Smooth muscle cell (in vitro differentiated cells): Measurements from ENCODE around the gene KLHDC8A. TPM values are rescaled to one million over a fixed set of nuclear protein-coding genes. Genes with fewer than 3 reads are reported as not detected.
"Not testable (repeated sequence)": the region's sequence is repeated elsewhere in the genome, so short reads cannot be mapped to it uniquely, and the experiment has no call there.

Source experiments
- DNase-seq: peaks from one replicate; lab custom pipeline; 2025; ENCODE audit not compliant: unreplicated experiment; lab: John Stamatoyannopoulos, UW
- H2AFZ ChIP-seq: fragments of 200-600 bp; sonication (generic); 2 replicates; pipeline ENCODE4 v1.6.0; 2016; ENCODE audit warnings: antibody characterized with exemption, low read depth, mild to moderate bottlenecking
- H3F3A ChIP-seq: fragments of 200-600 bp; sonication (generic); 2 replicates; pipeline ENCODE4 v1.6.0; 2017; ENCODE audit warnings: antibody characterized with exemption, low read depth
- H3K27ac ChIP-seq: fragments of 200-600 bp; sonication (generic); 2 replicates; pipeline ENCODE4 v1.5.1; 2016; ENCODE audit warnings: low read depth, mild to moderate bottlenecking
- H3K27me3 ChIP-seq: fragments of 200-600 bp; sonication (generic); 2 replicates; pipeline ENCODE4 v1.6.1; 2016; ENCODE audit warnings: low read depth, mild to moderate bottlenecking
- H3K36me3 ChIP-seq: fragments of 200-600 bp; sonication (generic); 2 replicates; pipeline ENCODE4 v1.5.1; 2016; ENCODE audit warnings: low read depth
- H3K4me1 ChIP-seq: fragments of 200-600 bp; sonication (generic); 2 replicates; pipeline ENCODE4 v1.5.1; 2016; ENCODE audit warnings: low read depth
- H3K4me2 ChIP-seq: fragments of 200-600 bp; sonication (generic); 2 replicates; pipeline ENCODE4 v1.6.0; 2016; ENCODE audit warnings: mild to moderate bottlenecking
- H3K4me3 ChIP-seq: fragments of 200-600 bp; sonication (generic); 2 replicates; pipeline ENCODE4 v1.5.1; 2016; ENCODE audit warnings: mild to moderate bottlenecking
- H3K79me2 ChIP-seq: fragments of 200-600 bp; sonication (generic); 2 replicates; pipeline ENCODE4 v1.6.0; 2016; ENCODE audit warnings: low read depth, mild to moderate bottlenecking
- H3K9ac ChIP-seq: fragments of 200-600 bp; sonication (generic); 2 replicates; pipeline ENCODE4 v1.6.0; 2016; ENCODE audit warnings: low read depth
- H3K9me3 ChIP-seq: fragments of 200-600 bp; sonication (generic); replicated peaks from 2 replicates; pipeline ENCODE4 v1.5.1; 2016; ENCODE audit warnings: low read depth
- H4K20me1 ChIP-seq: fragments of 200-600 bp; sonication (generic); 2 replicates; pipeline ENCODE4 v1.6.0; 2016; ENCODE audit warnings: low read depth
- CTCF ChIP-seq: fragments of 200-600 bp; sonication (generic); IDR thresholded peaks from 2 replicates; pipeline ENCODE4 v1.5.1; 2017; ENCODE audit warnings: borderline replicate concordance, mild to moderate bottlenecking, antibody characterized with exemption; ENCODE audit not compliant: insufficient read depth, poor library complexity, severe bottlenecking
- WGBS: methylation state at CpG from one replicate; pipeline ENCODE4 v1.1.7; 2016; ENCODE audit warnings: low lambda C conversion rate; 5-methylcytosine and 5-hydroxymethylcytosine counted together
- polyA plus RNA-seq: library from polyadenylated mRNA; unstranded; fragments of >200 nt; fragmentation: Nextera tagmentation; extraction: Ambion mirVana; gene quantifications from 2 replicates; pipeline ENCODE4 v1.2.1, GENCODE V29; 2016
- total RNA-seq: library from RNA; depleted of rRNA; stranded (reverse); fragments of >200 nt; gene quantifications from 2 replicates; pipeline ENCODE4 v1.2.3, GENCODE V29; 2014

The KLHDC8A gene
- total RNA-seq, result 0.54 TPM in 1 of 2 replicates, not detected in the other
- 0.33 and 0.84 TPM in 2 replicates for polyA plus RNA-seq

- Histone ChIP-seq H2AFZ (no peak within 1 kb of the TSS), H4K20me1 (no peaks in the 10 kb centered on the region), H3K27me3 (no peaks in the 10 kb centered on the region), H3K79me2 (no peaks in the 10 kb centered on the region), H3F3A (no peaks in the 10 kb centered on the region), H3K36me3 (no peaks in the 10 kb centered on the region), H3K27ac (no peak within 1 kb of the TSS), H3K4me3 (no peak within 1 kb of the TSS), H3K4me1 (peaks cover 39% of the 10 kb centered on the region), H3K4me2 (no peak within 1 kb of the TSS), H3K9me3 (no peaks in the 10 kb centered on the region), H3K9ac (no peak within 1 kb of the TSS)
- 63% methylated on average over 20 of the region's 20 CpGs for WGBS
- TF ChIP-seq CTCF, result no peak
- no peak for DNase-seq
Observed at GRCh38 chr1:205356440-205357139, at the start of gene KLHDC8A. KLHDC8A (minus strand) TSS chr1:205356922; CDS start chr1:205343604, 13,318 bp downstream.

- 85% methylated on average over 7 of the region's 12 CpGs for WGBS
- H3K4me3 ChIP-seq, DNase-seq, H3K27ac ChIP-seq, H2AFZ ChIP-seq, H3K27me3 ChIP-seq, H3K4me1 ChIP-seq, H4K20me1 ChIP-seq, H3K36me3 ChIP-seq, H3K9ac ChIP-seq, H3K4me2 ChIP-seq, H3F3A ChIP-seq, H3K79me2 ChIP-seq, H3K9me3 ChIP-seq: not testable (repeated sequence)
Observed at GRCh38 chr1:205406252-205406651, 49.5 kb upstream of the KLHDC8A start.

GRCh38 chr1:205404484-205404883 is 47.8 kb upstream of the KLHDC8A start:
- not testable (repeated sequence) for H3K4me2 ChIP-seq, H3F3A ChIP-seq, H3K9ac ChIP-seq, H4K20me1 ChIP-seq, H3K27ac ChIP-seq, H3K27me3 ChIP-seq, H3K36me3 ChIP-seq, H3K4me1 ChIP-seq, H3K4me3 ChIP-seq, H3K9me3 ChIP-seq, H2AFZ ChIP-seq, DNase-seq, H3K79me2 ChIP-seq
- 70% methylated on average over 3 of the region's 3 CpGs for WGBS

- H2AFZ ChIP-seq, result no peak overlapping the region
- TF ChIP-seq CTCF, result no peak
- no peaks in the 10 kb centered on the region for H3K36me3 ChIP-seq
- H3K9me3 ChIP-seq, result no peaks in the 10 kb centered on the region
- no peak overlapping the region for H3K9ac ChIP-seq
- H3K27me3 ChIP-seq, result no peaks in the 10 kb centered on the region
- H3K4me2 ChIP-seq, result no peak overlapping the region
- no peaks in the 10 kb centered on the region for H3K4me1 ChIP-seq
- no peaks in the 10 kb centered on the region for H3F3A ChIP-seq
- DNase-seq, result no peak
- 81% methylated on average over 4 of the region's 4 CpGs for WGBS
- H3K79me2 ChIP-seq, result no peaks in the 10 kb centered on the region
- no peak overlapping the region for H3K27ac ChIP-seq
- no peaks in the 10 kb centered on the region for H4K20me1 ChIP-seq
- no peak overlapping the region for H3K4me3 ChIP-seq
Observed at GRCh38 chr1:205398586-205398985, 41.9 kb upstream of the KLHDC8A start.
